22Rv1 (cell line): Measurements from ENCODE around the gene OR4Q2.
"Not testable (repeated sequence)": the region's sequence is repeated elsewhere in the genome, so short reads cannot be mapped to it uniquely, and the experiment has no call there.

Experiments
- H3K27ac ChIP-seq: fragments of 450-650 bp; 2 replicates; pipeline ENCODE4 v1.5.1; 2017
- CTCF ChIP-seq: fragments of 450-650 bp; IDR thresholded peaks from 2 replicates; pipeline ENCODE4 v1.5.1; 2017; ENCODE audit warnings: mild to moderate bottlenecking
- ZFX ChIP-seq: fragments of 450-650 bp; IDR thresholded peaks from 2 replicates; pipeline ENCODE4 v1.6.1; 2017; ENCODE audit warnings: antibody characterized with exemption, borderline replicate concordance

Gene OR4Q2

GRCh38 chr14:20001863-20002262 lies at the start of gene OR4Q2:
OR4Q2 (plus strand) TSS chr14:20002163.
- no peak for TF ChIP-seq CTCF
- no peak for TF ChIP-seq ZFX
- no peak within 1 kb of the TSS for H3K27ac ChIP-seq

- not testable (repeated sequence) for H3K27ac ChIP-seq
These were observed 32.2 kb upstream of the OR4Q2 start for GRCh38 chr14:19969735-19970134.

GRCh38 chr14:19974844-19975243 lies 27.1 kb upstream of the OR4Q2 start:
- H3K27ac ChIP-seq = no peak overlapping the region
- TF ChIP-seq ZFX = no peak
- TF ChIP-seq CTCF = no peak

GRCh38 chr14:19975291-19975690 lies 26.7 kb upstream of the OR4Q2 start, which contains the start of gene OR4K15:
OR4K15 (plus strand) TSS chr14:19975591; CDS start chr14:19975591, 0 bp downstream.
- TF ChIP-seq ZFX (no peak), CTCF (no peak)
- no peak within 1 kb of the TSS for H3K27ac ChIP-seq

GRCh38 chr14:19993438-19993837 lies 8.5 kb upstream of the OR4Q2 start:
- no peak overlapping the region for H3K27ac ChIP-seq
- TF ChIP-seq ZFX (no peak), CTCF (no peak)

- H3K27ac ChIP-seq = no peak overlapping the region
- TF ChIP-seq CTCF = no peak
- TF ChIP-seq ZFX = no peak
These were observed 356 bp downstream of the OR4Q2 start for GRCh38 chr14:20002319-20002718.

GRCh38 chr14:20008156-20008555 lies 6.2 kb downstream of the OR4Q2 start:
- no peak overlapping the region for H3K27ac ChIP-seq
- TF ChIP-seq ZFX = no peak
- no peak for TF ChIP-seq CTCF

GRCh38 chr14:20019257-20019865 lies 17.4 kb downstream of the OR4Q2 start, which contains the start of gene OR4K14:
OR4K14 (minus strand) TSS chr14:20019307; CDS start chr14:20015193, 4,114 bp downstream.
- H3K27ac ChIP-seq = no peak within 1 kb of the TSS
- TF ChIP-seq ZFX (no peak), CTCF (no peak)
